ENCODE measurements around the gene ARID3C. TPM values are rescaled to one million over a fixed set of nuclear protein-coding genes. Genes with fewer than 3 reads are reported as not detected.

The ARID3C gene
- total and polyA plus RNA-seq, 2 experiments from 2014 or later: 0.21 to 0.27 TPM

DNA sequence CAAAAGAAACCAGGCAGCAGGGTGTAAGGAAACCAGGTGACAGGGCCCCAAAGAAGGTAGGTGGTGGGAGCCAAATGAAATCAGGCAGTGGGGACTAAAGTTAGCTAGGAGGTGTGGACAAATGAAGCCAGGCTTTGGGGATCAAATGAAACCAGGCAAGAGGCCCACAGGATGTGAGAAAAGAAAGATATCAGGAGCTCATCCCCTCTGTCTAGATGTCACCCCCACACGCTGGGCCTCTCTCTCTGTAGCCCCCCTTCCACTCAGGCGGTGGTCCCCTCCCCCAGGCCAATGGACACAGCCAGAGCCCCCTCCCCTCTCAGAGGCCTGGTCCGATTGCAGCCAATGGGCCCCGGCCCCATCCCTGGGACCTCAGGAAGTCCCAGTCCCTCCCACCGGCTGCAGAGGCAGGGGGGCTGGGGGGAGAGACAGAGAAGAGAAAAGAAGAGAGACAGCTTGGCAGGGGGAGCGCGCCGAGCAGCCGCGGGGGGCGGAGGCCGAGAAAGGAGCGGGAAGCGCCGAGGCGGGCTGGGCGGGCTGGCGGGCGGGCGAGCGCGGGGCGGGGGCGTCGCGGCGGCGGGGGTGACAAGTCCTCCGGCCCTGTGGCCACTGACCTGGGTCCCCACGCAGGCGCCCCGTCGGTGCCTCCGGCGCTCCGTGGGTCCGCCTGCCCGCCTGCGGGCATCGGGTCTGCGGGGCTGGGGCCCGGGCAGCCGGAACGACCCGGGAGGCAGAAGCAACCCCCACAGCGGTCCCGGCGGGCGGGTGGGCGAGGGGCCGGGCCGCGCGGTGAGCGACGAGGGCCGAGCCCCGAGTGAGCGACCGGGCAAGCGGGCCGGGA is 51.2 kb downstream of the ARID3C start:
- peaks cover 65% of the 10 kb centered on the region for H3K27me3 ChIP-seq
- H3K79me2 ChIP-seq: no peaks in the 10 kb centered on the region
- WGBS (ENCODE audit: low lambda C conversion rate, missing lambda C conversion rate): 0% methylated on average over 20 of the region's 62 CpGs
- peak overlapping the region; percentile 76 for H3K27ac ChIP-seq
- peak; percentile 61 for DNase-seq (ENCODE audit: low spot score)
- no peaks in the 10 kb centered on the region for H3K9me3 ChIP-seq (ENCODE audit: low read depth)
- no peaks in the 10 kb centered on the region for H3K36me3 ChIP-seq (replicated peaks; ENCODE audit: insufficient read depth, low read depth)
- no peaks in the 10 kb centered on the region for H3K9me2 ChIP-seq (replicated peaks; ENCODE audit: insufficient read depth)
- no peak for TF ChIP-seq EZH2phosphoT487 (IDR thresholded peaks at IDR 0.05; ENCODE audit: low read depth, severe bottlenecking, unreplicated experiment)
- no peak for TF ChIP-seq EZH2 (IDR thresholded peaks at IDR 0.05; ENCODE audit: borderline replicate concordance)
- TF ChIP-seq, protein P1, sequence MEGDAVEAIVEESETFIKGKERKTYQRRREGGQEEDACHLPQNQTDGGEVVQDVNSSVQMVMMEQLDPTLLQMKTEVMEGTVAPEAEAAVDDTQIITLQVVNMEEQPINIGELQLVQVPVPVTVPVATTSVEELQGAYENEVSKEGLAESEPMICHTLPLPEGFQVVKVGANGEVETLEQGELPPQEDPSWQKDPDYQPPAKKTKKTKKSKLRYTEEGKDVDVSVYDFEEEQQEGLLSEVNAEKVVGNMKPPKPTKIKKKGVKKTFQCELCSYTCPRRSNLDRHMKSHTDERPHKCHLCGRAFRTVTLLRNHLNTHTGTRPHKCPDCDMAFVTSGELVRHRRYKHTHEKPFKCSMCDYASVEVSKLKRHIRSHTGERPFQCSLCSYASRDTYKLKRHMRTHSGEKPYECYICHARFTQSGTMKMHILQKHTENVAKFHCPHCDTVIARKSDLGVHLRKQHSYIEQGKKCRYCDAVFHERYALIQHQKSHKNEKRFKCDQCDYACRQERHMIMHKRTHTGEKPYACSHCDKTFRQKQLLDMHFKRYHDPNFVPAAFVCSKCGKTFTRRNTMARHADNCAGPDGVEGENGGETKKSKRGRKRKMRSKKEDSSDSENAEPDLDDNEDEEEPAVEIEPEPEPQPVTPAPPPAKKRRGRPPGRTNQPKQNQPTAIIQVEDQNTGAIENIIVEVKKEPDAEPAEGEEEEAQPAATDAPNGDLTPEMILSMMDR (IDR thresholded peaks at IDR 0.05; ENCODE audit: poor library complexity): no peak
- H3K4me2 ChIP-seq: peak overlapping the region; percentile 93
- H3K4me3 ChIP-seq: peak overlapping the region; percentile 29
- H2AFZ ChIP-seq: peak overlapping the region; percentile 31
- no peaks in the 10 kb centered on the region for H4K20me1 ChIP-seq (ENCODE audit: insufficient read depth, poor library complexity, severe bottlenecking)
- H3K4me1 ChIP-seq (ENCODE audit: insufficient read depth): peaks cover 28% of the 10 kb centered on the region

DNA sequence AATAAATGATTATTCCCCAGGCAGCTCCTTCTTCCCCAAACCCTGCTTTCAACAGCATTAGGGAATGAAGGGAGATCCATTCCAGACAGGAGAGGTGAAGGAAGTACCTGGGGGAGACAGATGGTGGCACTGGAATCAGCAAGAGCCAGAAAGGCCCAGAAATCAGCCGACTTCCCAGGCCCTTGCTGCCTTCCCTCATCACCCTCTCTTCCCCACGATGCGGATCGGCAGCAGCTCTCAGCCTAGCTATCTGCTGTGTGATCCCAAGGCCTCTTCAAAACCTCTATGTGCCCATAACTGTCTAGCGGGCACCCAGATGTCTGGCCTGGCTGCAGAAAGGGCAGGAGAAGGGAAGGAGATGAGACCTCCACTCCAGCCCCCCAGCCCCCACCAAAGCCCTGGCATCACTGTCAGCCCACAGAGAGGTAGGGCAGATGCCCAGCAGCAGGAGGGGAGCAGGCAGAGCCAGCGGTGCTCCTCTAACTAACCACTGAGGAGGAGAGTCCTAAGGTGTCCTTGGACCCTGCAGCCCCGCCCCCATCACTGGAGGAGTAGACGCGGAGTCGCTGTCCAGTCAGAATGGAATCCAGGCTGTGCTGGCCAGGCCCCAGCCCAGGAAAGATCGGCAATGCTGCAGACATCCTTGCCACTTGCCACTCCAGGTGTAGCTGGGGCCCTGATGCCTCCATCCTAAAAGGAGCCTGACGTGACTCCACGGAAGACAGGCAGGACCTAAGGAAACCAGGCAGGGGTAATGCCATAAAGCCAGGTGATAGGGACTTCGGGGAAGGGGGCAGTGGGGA is 52.1 kb downstream of the ARID3C start:
- H3K4me1 ChIP-seq (ENCODE audit: insufficient read depth): peaks cover 28% of the 10 kb centered on the region
- H3K9me2 ChIP-seq (replicated peaks; ENCODE audit: insufficient read depth): no peaks in the 10 kb centered on the region
- H3K27ac ChIP-seq: peak overlapping the region; percentile 73
- peak overlapping the region; percentile 93 for H3K4me2 ChIP-seq
- no peaks in the 10 kb centered on the region for H3K9me3 ChIP-seq (ENCODE audit: low read depth)
- H3K79me2 ChIP-seq: no peaks in the 10 kb centered on the region
- no peaks in the 10 kb centered on the region for H3K36me3 ChIP-seq (replicated peaks; ENCODE audit: insufficient read depth, low read depth)
- H3K27me3 ChIP-seq: peaks cover 60% of the 10 kb centered on the region
- H2AFZ ChIP-seq: no peak overlapping the region
- no peaks in the 10 kb centered on the region for H4K20me1 ChIP-seq (ENCODE audit: insufficient read depth, poor library complexity, severe bottlenecking)
- 34% methylated on average over 14 of the region's 14 CpGs for WGBS (ENCODE audit: low lambda C conversion rate, missing lambda C conversion rate)
- no peak for TF ChIP-seq EZH2 (IDR thresholded peaks at IDR 0.05; ENCODE audit: borderline replicate concordance)
- no peak for TF ChIP-seq EZH2phosphoT487 (IDR thresholded peaks at IDR 0.05; ENCODE audit: low read depth, severe bottlenecking, unreplicated experiment)
- TF ChIP-seq, protein P1 (IDR thresholded peaks at IDR 0.05; ENCODE audit: poor library complexity): no peak
- peak; percentile 75 for DNase-seq (ENCODE audit: low spot score)
- no peak overlapping the region for H3K4me3 ChIP-seq

DNA sequence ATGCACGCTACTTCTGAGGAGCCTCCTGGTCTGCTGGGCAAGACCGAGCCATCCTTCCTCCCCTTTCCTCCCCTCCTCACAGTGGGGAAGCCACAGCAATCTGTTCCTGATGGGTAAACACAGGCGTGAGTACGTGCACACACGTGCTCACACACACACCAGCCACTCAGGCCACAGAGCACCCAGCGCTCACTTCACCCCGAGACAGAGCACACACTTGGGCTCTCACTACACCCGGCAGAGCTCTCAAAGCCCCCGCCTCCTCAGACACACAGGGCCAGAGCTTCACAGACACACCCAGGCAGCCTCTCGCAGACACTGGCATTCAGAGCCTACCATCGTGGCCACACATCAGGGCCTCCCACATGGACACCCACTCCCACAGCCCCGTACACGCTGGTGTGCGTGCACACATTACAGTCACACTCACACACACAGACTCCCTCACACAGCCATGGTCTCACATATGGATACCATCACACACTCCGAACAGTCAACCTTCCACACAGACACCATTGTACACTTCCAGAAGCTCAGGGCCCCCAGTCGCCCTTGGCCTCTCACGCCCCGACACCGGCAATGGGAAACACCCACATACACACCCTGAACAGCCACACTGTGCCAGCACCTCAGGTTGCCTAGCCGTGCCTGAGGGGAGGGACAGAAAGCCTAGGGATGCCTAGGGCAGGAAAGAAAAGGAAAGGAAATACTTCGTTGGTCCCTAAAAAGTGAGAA is 52.8 kb downstream of the ARID3C start:
- H4K20me1 ChIP-seq (ENCODE audit: insufficient read depth, poor library complexity, severe bottlenecking): no peaks in the 10 kb centered on the region
- peaks cover 52% of the 10 kb centered on the region for H3K27me3 ChIP-seq
- no peaks in the 10 kb centered on the region for H3K9me2 ChIP-seq (replicated peaks; ENCODE audit: insufficient read depth)
- H3K9me3 ChIP-seq (ENCODE audit: low read depth): no peaks in the 10 kb centered on the region
- H3K79me2 ChIP-seq: no peaks in the 10 kb centered on the region
- H2AFZ ChIP-seq: no peak overlapping the region
- TF ChIP-seq, protein P1 (IDR thresholded peaks at IDR 0.05; ENCODE audit: poor library complexity): no peak
- TF ChIP-seq EZH2phosphoT487 (IDR thresholded peaks at IDR 0.05; ENCODE audit: low read depth, severe bottlenecking, unreplicated experiment): no peak
- no peak for TF ChIP-seq EZH2 (IDR thresholded peaks at IDR 0.05; ENCODE audit: borderline replicate concordance)
- DNase-seq (ENCODE audit: low spot score): no peak
- peaks cover 31% of the 10 kb centered on the region for H3K4me1 ChIP-seq (ENCODE audit: insufficient read depth)
- H3K4me2 ChIP-seq: no peak overlapping the region
- no peaks in the 10 kb centered on the region for H3K36me3 ChIP-seq (replicated peaks; ENCODE audit: insufficient read depth, low read depth)
- H3K4me3 ChIP-seq: no peak overlapping the region
- H3K27ac ChIP-seq: peak overlapping the region; percentile 73
- WGBS (ENCODE audit: low lambda C conversion rate, missing lambda C conversion rate): 69% methylated on average over 21 of the region's 21 CpGs
